ENCODE results near the gene HSPB2. TPM values are rescaled to one million over a fixed set of nuclear protein-coding genes. Genes with fewer than 3 reads are reported as not detected.

HSPB2 gene
- total RNA-seq, 2 donors from 2014 or later: 0.73 to 3.1 TPM

DNA sequence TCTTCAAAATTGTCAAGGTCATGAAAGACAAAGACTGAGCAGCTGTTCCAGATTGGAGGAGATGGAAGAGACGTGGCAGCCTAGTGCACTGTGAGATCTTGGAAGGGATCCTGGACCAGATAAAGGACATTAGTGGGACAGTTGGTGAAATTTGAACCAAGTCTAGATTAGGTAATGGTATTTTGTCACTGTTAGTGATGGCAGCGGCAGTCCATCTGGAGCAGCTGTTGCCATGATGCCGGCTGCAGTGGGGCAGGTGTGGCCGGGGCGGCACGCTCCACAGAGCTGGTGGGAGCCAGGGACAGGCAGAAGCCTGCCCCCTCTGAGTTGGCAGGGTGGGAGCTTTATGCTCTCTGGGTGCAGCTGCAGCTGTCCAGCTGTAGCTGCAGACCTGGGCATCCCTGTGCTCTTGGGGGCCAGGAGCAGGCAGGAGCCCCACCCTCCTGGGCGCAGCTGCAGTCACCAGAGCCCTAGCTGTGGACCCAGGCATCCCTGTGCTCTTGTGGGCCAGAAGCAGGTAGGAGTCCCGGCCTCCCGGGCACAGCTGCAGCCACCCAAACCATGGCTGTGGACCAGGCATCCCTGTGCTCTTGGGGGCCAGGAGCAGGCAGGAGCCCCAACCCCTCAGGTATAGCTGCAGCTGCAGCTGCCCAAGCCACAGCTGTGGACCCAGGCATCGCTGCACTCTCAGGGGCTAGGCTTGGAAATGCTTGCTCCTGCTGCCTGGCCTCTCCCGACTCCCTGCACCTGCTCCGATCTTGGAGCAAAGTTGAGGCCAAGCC is 45.3 kb downstream of the HSPB2 start:
- no peak for ATAC-seq
- no peak for DNase-seq
- intact Hi-C loops (cut with DNase I, micrococcal nuclease): no loop called here

DNA sequence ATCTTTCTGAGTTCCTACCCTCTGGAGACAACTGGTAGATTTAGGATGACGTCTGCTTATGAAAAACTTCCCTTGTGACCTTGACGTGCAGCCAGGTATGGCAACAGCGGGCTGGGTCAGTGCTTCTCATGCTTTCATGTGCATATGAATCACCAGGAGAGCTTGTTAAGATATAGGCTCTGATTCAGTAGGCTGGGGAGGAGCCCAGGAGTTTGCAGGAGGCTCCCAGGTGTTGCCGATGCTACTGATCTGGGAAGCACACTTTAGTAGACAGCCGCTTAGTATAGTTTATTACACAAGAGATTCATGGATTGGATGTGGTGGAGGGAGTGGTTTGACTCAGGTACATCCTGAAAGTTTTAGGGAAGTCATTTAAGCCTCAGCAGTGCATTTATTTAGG is 48.4 kb downstream of the HSPB2 start:
- DNase-seq (peak in 1 of 2 donors; percentile 42), ATAC-seq (peak; percentile 91)
- intact Hi-C loops (cut with DNase I, micrococcal nuclease): no loop called here

DNA sequence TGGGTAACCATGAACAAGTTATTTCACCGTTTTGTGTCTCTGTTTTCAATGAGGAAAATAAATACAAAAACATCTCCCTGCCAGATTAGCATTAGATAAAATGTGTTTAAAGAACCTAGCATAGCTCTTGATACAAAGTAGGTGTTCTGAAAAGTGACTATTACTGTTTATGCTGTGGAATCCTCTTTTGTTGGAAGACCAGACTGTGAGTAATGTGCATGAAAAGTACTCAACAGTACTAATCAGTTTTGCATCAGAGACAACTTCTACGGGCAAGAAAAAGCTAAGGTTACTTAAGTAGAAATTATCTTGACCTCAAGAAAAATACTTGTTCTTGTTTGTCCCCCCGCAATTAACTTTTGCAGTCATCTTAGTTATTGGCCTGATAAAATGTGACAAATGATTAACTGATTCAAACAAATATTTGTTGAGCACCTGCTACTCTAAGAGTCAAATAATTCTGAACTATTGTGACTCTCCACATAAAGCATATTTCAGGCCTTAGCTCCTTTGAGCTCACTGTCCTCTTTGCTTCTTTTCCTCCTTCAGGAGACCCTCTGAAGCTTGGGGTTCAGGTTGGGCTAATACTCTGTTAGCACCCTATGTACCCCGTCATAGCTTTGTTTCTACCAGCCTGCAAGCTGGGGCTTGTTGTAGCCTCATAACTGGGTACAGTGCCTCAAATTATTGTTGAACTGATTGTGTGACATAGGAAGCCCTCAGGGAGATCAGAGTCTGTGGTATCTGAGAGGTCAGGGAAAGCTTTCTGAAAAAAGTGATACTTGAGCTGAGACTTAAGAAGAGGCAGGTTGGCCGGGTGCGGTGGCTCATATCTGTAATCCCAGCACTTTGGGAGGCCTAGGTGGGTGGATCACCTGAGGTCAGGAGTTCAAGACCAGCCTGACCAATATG is 49.1 kb downstream of the HSPB2 start:
- no peak for DNase-seq
- intact Hi-C loops (cut with DNase I, micrococcal nuclease): no loop called here
- ATAC-seq: no peak

Other genes starting within 250 kb of the HSPB2 start
- gene PPP2R1B, start 146.3 kb upstream of the HSPB2 start, total RNA-seq: 10 to 100 TPM; 45.3 to 45.8 TPM
- gene ALG9, start 41.2 kb upstream of the HSPB2 start, total RNA-seq: 10 to 100 TPM; 20.6 to 23.4 TPM
- gene FDXACB1, start 33.6 kb upstream of the HSPB2 start, total RNA-seq: 1 to 10 TPM; 1.2 to 1.9 TPM
- 10 to 100 TPM; 19.1 to 23.0 TPM for gene CFAP68, start 33.2 kb upstream of the HSPB2 start, total RNA-seq
- gene CRYAB, start 964 bp upstream of the HSPB2 start, total RNA-seq: 100 to 1,000 TPM in 1 of 2 donors, 10 to 100 TPM in 1; 11.5 to 100 TPM
- gene C11orf52, start 6.2 kb downstream of the HSPB2 start, total RNA-seq: 10 to 100 TPM in 1 of 2 donors, 1 to 10 TPM in 1; 8.5 to 10.1 TPM
- 10 to 100 TPM in 1 of 2 donors, 1 to 10 TPM in 1; 7.7 to 14.2 TPM for gene DIXDC1, start 24.6 kb downstream of the HSPB2 start, total RNA-seq
- 10 to 100 TPM; 51.1 to 75.3 TPM for gene DLAT, start 112.7 kb downstream of the HSPB2 start, total RNA-seq
- under 1 TPM; 0.92 to 0.98 TPM for gene PIH1D2, start 161.3 kb downstream of the HSPB2 start, total RNA-seq
- gene NKAPD1, start 161.6 kb downstream of the HSPB2 start, total RNA-seq: 10 to 100 TPM; 13.5 to 13.9 TPM
- 10 to 100 TPM; 49.1 to 65.1 TPM for gene TIMM8B, start 174.0 kb downstream of the HSPB2 start, total RNA-seq
- 100 to 1,000 TPM; 215 to 252 TPM for gene SDHD, start 174.1 kb downstream of the HSPB2 start, total RNA-seq

All from left colon (tissue), 2 donors.